Endothelial cell of umbilical vein (primary cell): ENCODE data around the gene BCR. TPM values are rescaled to one million over a fixed set of nuclear protein-coding genes. Genes with fewer than 3 reads are reported as not detected.

Experiments used
- BruUV-seq: library from RNA; stranded (reverse); fragments of 400-500 nt; replicated peaks from 2 replicates; lab custom pipeline; 2021; lab: Mats Ljungman, UMichigan
- CTCF ChIA-PET: fragments of 300-600, 350-600 bp; sonication (Branson Sonifier 250); formaldehyde crosslinking; loops from one replicate; lab custom pipeline; 2021; ENCODE audit warnings: antibody characterized with exemption, inconsistent platforms; lab: Charles Lee
- POLR2A ChIA-PET: fragments of 300-600, 350-600 bp; sonication (Branson Sonifier 250); formaldehyde crosslinking; loops from one replicate; lab custom pipeline; 2021; ENCODE audit warnings: antibody characterized with exemption, inconsistent platforms; lab: Charles Lee
- DNase-seq: peaks from one replicate; pipeline ENCODE4 v3.0.0-alpha.2; 2011; ENCODE audit warnings: low read depth, low spot score
- FAIRE-seq: peaks from 2 replicates; lab custom pipeline; 2011; peaks lifted over from hg19 to GRCh38; lab: Jason Lieb, UNC
- H2AFZ ChIP-seq: 2 replicates; pipeline ENCODE4 v1.6.0; 2012; ENCODE audit warnings: low read depth, low read length, control low read depth, inconsistent platforms
- H3K27ac ChIP-seq: 2 replicates; pipeline ENCODE4 v1.5.1; 2011; ENCODE audit warnings: low read depth, mild to moderate bottlenecking, control low read depth, low read length, moderate library complexity; ENCODE audit not compliant: insufficient read depth
- H3K27me3 ChIP-seq, 2 experiments: 2 replicates each; pipeline versions ENCODE4 v1.6.0 to v1.6.1; 2011; ENCODE audit warnings: low read length in 2 of 2, mixed read lengths in 1 of 2; ENCODE audit not compliant: control insufficient read depth in 2 of 2, insufficient read depth in 2 of 2
- H3K36me3 ChIP-seq, 2 experiments: 2 replicates in 1 of 2; 3 replicates in 1 of 2; pipeline ENCODE4 v1.5.1; 2011; ENCODE audit warnings: low read length in 2 of 2, mild to moderate bottlenecking in 1 of 2, moderate library complexity in 1 of 2; ENCODE audit not compliant: control insufficient read depth in 2 of 2, insufficient read depth in 2 of 2; ENCODE audit errors: extremely low read depth in 1 of 2
- H3K4me1 ChIP-seq: 3 replicates; pipeline ENCODE4 v1.5.1; 2011; ENCODE audit warnings: mild to moderate bottlenecking, low read length; ENCODE audit not compliant: control insufficient read depth, insufficient read depth; ENCODE audit errors: extremely low read depth
- H3K4me2 ChIP-seq: 2 replicates; pipeline ENCODE4 v1.6.1; 2011; ENCODE audit warnings: low read length, control low read depth, mixed read lengths; ENCODE audit not compliant: insufficient read depth
- H3K4me3 ChIP-seq, 3 experiments: fragments of 200-600 bp in 1 of 3; sonication (generic), shearing (Covaris generic) in 1 of 3; replicated peaks in 1 of 3; 2 replicates each; pipeline ENCODE4 v1.5.1; 2011 to 2016; ENCODE audit warnings: control low read depth in 3 of 3, low read length in 3 of 3, mild to moderate bottlenecking in 2 of 3, inconsistent platforms in 1 of 3, low read depth in 1 of 3, moderate library complexity in 1 of 3; ENCODE audit not compliant: insufficient read depth in 1 of 3
- H3K79me2 ChIP-seq: 2 replicates; pipeline ENCODE4 v1.6.0; 2012; ENCODE audit warnings: low read length, inconsistent platforms; ENCODE audit not compliant: control insufficient read depth, insufficient read depth
- H3K9ac ChIP-seq: replicated peaks from 2 replicates; pipeline ENCODE3; 2011; ENCODE audit warnings: low read length, control low read depth; ENCODE audit not compliant: insufficient read depth; ENCODE audit errors: extremely low read depth
- H3K9me1 ChIP-seq: replicated peaks from 3 replicates; pipeline ENCODE4 v1.6.0; 2011; ENCODE audit warnings: mild to moderate bottlenecking, low read length; ENCODE audit not compliant: control insufficient read depth, insufficient read depth; ENCODE audit errors: extremely low read depth
- H3K9me3 ChIP-seq: replicated peaks from 2 replicates; pipeline ENCODE4 v1.5.1; 2012; ENCODE audit warnings: low read length, inconsistent platforms; ENCODE audit not compliant: control insufficient read depth, insufficient read depth
- H4K20me1 ChIP-seq: replicated peaks from 2 replicates; pipeline ENCODE3; 2011; ENCODE audit warnings: mild to moderate bottlenecking, low read length; ENCODE audit not compliant: control insufficient read depth, insufficient read depth; ENCODE audit errors: extremely low read depth
- CTCF ChIP-seq, 2 donors: IDR thresholded peaks; 1 replicate in 1 of 2; 2 replicates in 1 of 2; pipeline ENCODE4 v1.5.1; 2011; ENCODE audit warnings: low read length in 2 of 2, mild to moderate bottlenecking in 2 of 2, moderate library complexity in 2 of 2, control low read depth in 1 of 2, inconsistent platforms in 1 of 2, low read depth in 1 of 2; ENCODE audit not compliant: insufficient read depth in 1 of 2; ENCODE audit errors: extremely low read depth in 1 of 2
- EZH2 ChIP-seq: IDR thresholded peaks from 2 replicates; pipeline ENCODE4 v1.6.1; 2012; ENCODE audit warnings: borderline replicate concordance, low read depth, mild to moderate bottlenecking, moderate library complexity, low read length, inconsistent platforms; ENCODE audit not compliant: severe bottlenecking
- FOS ChIP-seq: IDR thresholded peaks from 2 replicates; pipeline ENCODE4 v1.6.1; 2011; ENCODE audit warnings: mild to moderate bottlenecking, low read length, moderate library complexity, borderline replicate concordance; ENCODE audit not compliant: insufficient read depth
- GATA2 ChIP-seq: IDR thresholded peaks from 2 replicates; pipeline ENCODE4 v1.7.0; 2011; ENCODE audit warnings: low read depth, mild to moderate bottlenecking, moderate library complexity, mixed read lengths, low read length; ENCODE audit not compliant: insufficient read length, insufficient read depth
- JUN ChIP-seq: IDR thresholded peaks from 2 replicates; pipeline ENCODE4 v1.6.1; 2011; ENCODE audit warnings: borderline replicate concordance, low read depth; ENCODE audit not compliant: insufficient read length, insufficient read depth
- MAX ChIP-seq: IDR thresholded peaks from 2 replicates; pipeline ENCODE4 v1.6.1; 2011; ENCODE audit not compliant: insufficient read depth, insufficient read length
- MYC ChIP-seq: IDR thresholded peaks from one replicate; pipeline ENCODE4 v1.6.1; 2011; ENCODE audit warnings: mild to moderate bottlenecking, low read depth, low read length
- POLR2A ChIP-seq: IDR thresholded peaks from 2 replicates; pipeline ENCODE4 v1.6.1; 2012; ENCODE audit warnings: low read depth, mild to moderate bottlenecking, control low read depth, low read length
- POLR2AphosphoS5 ChIP-seq: IDR thresholded peaks from 2 replicates; pipeline ENCODE4 v1.6.1; 2012; ENCODE audit warnings: low read depth, mild to moderate bottlenecking, control low read depth, low read length, moderate library complexity; ENCODE audit not compliant: insufficient read depth
- dilution Hi-C: fragments of 300-500 bp; cut with MboI; formaldehyde crosslinking; loops from one replicate; pipeline ENCODE4 v1.15.0; 2019; ENCODE audit warnings: low sequenced_read_pairs; ENCODE audit not compliant: extremely low pct_ligation_motif_present
- intact Hi-C: fragments of 100-400 bp; cut with micrococcal nuclease; formaldehyde crosslinking; loops from one replicate; pipeline ENCODE4 v1.10.0; 2022
- polyA plus RNA-seq, 4 experiments: library from polyadenylated mRNA; depleted of rRNA in 3 of 4; stranded (reverse) in 3 of 4; unstranded in 1 of 4; fragments of >200 nt; gene quantifications; 2 replicates each; pipeline versions ENCODE4 v1.2.1 to v1.2.3, GENCODE V29; 2011 to 2012; ENCODE audit warnings: missing spikeins in 1 of 4
- total RNA-seq: library from RNA; stranded (reverse); gene quantifications from 2 replicates; pipeline ENCODE4 v1.2.3, GENCODE V29; 2021

The BCR gene
- total and polyA plus RNA-seq, 2 donors (not counting 3 experiments of a cell fraction or from before 2014, with no cell fraction given): 129 to 141 TPM

- DNase-seq (no peak), FAIRE-seq (no peak)
- intact Hi-C loops (no loop called here), dilution Hi-C loops (no loop called here)
- Histone ChIP-seq H3K4me3 (no peak overlapping the region), H3K9me3 (no peaks in the 10 kb centered on the region), H3K4me2 (no peak overlapping the region), H3K36me3 (no peaks in the 10 kb centered on the region), H4K20me1 (no peaks in the 10 kb centered on the region), H3K27me3 (no peaks in the 10 kb centered on the region), H3K4me1 (no peaks in the 10 kb centered on the region), H3K9me1 (no peaks in the 10 kb centered on the region), H3K9ac (no peak overlapping the region), H2AFZ (no peak overlapping the region), H3K27ac (no peak overlapping the region), H3K79me2 (no peaks in the 10 kb centered on the region)
- ChIA-PET POLR2A (no interaction called here), CTCF (interaction anchor here (1.0 to 1.3 kb wide), 4 partner anchors 14 to 222 kb away, joined by 3 read pairs; no protein-coding TSS in a partner anchor)
- BruUV-seq: no TSS peak
- no peak for TF ChIP-seq POLR2AphosphoS5
- TF ChIP-seq CTCF (IDR thresholded peaks at IDR 0.05; ENCODE audit: extremely low read depth in 1 of 2, insufficient read depth in 1 of 2, low read depth in 1 of 2, low read length in 2 of 2): no peak
- no peak for TF ChIP-seq MAX
- TF ChIP-seq POLR2A: no peak
- no peak for TF ChIP-seq MYC
- TF ChIP-seq JUN: no peak
- no peak for TF ChIP-seq FOS
- no peak for TF ChIP-seq GATA2
- no peak for TF ChIP-seq EZH2
These were observed 16.6 kb upstream of the BCR start for GRCh38 chr22:23163665-23164064.
